Heart left ventricle (tissue), 13 donors: ENCODE data around the gene DPYSL5.

Experiments used
- CTCF ChIP-seq, 12 donors: fragments of 200-600 bp; sonication (generic) in 4 of 12; IDR thresholded peaks; one replicate each; pipeline versions ENCODE4 v1.5.0 to v1.8.0; 2018 to 2022; ENCODE audit warnings: antibody characterized with exemption in 12 of 12, mild to moderate bottlenecking in 5 of 12
- POLR2A ChIP-seq, 2 donors: fragments of 450-650 bp; IDR thresholded peaks; one replicate each; pipeline ENCODE4 v1.6.1; 2017; ENCODE audit warnings: antibody characterized with exemption in 2 of 2, mild to moderate bottlenecking in 2 of 2, moderate library complexity in 2 of 2
- donor health status: ischemic (EF 13 %, LVEDD 7.1; RV severe dilation, severe dysfunction).
- donor health status: DM: no; HTN: yes; CAD: no.
- donor health status: DM: no; HTN: no; CAD: no.
- donor health status: ischemic (EF 25% LVEDD 6.9; RV normal size, moderate dysfunction).
- donor health status: ischemic (EF 25% LVEDD 5.7; RV mildly dilated, moderate dysfunction).
- donor health status: ischemic (EF 35%, LVEDD 5.7; RV mildly dilated, moderate dysfunction).
- donor health status: nonischemic (EF 11% LVEDD 7.7; RV severe dilation, severe dysfunction).
- donor health status: DM: yes; HTN: yes; CAD: no.
- donor health status: PGD.
- donor health status: ischemic (EF 29% LVEDD 5.4; RV normal size, mild dysfunction).
- donor health status: nonischemic (EF 23%, LVEDD 6.1; RV moderate dilation, normal function).

- no peak for TF ChIP-seq POLR2A (IDR thresholded peaks at IDR 0.05)
- TF ChIP-seq CTCF (IDR thresholded peaks at IDR 0.05): no peak
These were observed 36.6 kb downstream of the DPYSL5 start for GRCh38 chr2:26884486-26884885.
